PC-9 (cell line): Measurements from ENCODE around the gene BRSK1. TPM values are rescaled to one million over a fixed set of nuclear protein-coding genes. Genes with fewer than 3 reads are reported as not detected.

ENCODE experiments used
- BruUV-seq: library from RNA; stranded (reverse); fragments of 400-500 nt; replicated peaks from 2 replicates; lab custom pipeline; 2021; lab: Mats Ljungman, UMichigan
- CTCF ChIA-PET: fragments of 300-600 bp; sonication (Branson Sonifier 250); formaldehyde crosslinking; loops from one replicate; lab custom pipeline; 2022; ENCODE audit warnings: antibody characterized with exemption; lab: Charles Lee
- POLR2A ChIA-PET: fragments of 300-600 bp; sonication (Branson Sonifier 250); formaldehyde crosslinking; loops from one replicate; lab custom pipeline; 2022; ENCODE audit warnings: antibody characterized with exemption; ENCODE audit not compliant: unreplicated experiment; lab: Charles Lee
- DNase-seq, 2 experiments: peaks; one replicate each; pipeline versions ENCODE4 v3.0.0 to v3.0.0-alpha.2; 2015 to 2022; ENCODE audit warnings: mixed read lengths in 1 of 2
- H2AFZ ChIP-seq: fragments of 200-600 bp; sonication (generic); 2 replicates; pipeline ENCODE4 v1.8.1; 2017; ENCODE audit warnings: antibody characterized with exemption
- H3F3A ChIP-seq: fragments of 200-600 bp; sonication (generic); 2 replicates; pipeline ENCODE4 v1.8.1; 2017; ENCODE audit warnings: antibody characterized with exemption, mild to moderate bottlenecking, low read depth; ENCODE audit not compliant: insufficient read depth
- H3K27ac ChIP-seq: fragments of 200-600 bp; sonication (generic); 2 replicates; pipeline ENCODE4 v1.6.1; 2016; ENCODE audit warnings: mixed run types
- H3K27me3 ChIP-seq: fragments of 200-600 bp; sonication (generic); 2 replicates; pipeline ENCODE4 v1.6.1; 2016; ENCODE audit warnings: low read depth, mixed run types; ENCODE audit not compliant: insufficient read depth
- H3K36me3 ChIP-seq: fragments of 200-600 bp; sonication (generic); 2 replicates; pipeline ENCODE4 v1.6.1; 2016; ENCODE audit warnings: low read depth, mixed run types
- H3K4me1 ChIP-seq: fragments of 200-600 bp; sonication (generic); replicated peaks from 2 replicates; pipeline ENCODE4 v1.6.1; 2016; ENCODE audit warnings: mixed run types; ENCODE audit not compliant: insufficient read depth
- H3K4me2 ChIP-seq: fragments of 200-600 bp; sonication (generic); 2 replicates; pipeline ENCODE4 v1.6.1; 2017; ENCODE audit warnings: mixed run types
- H3K4me3 ChIP-seq: fragments of 200-600 bp; sonication (generic); 2 replicates; pipeline ENCODE4 v1.6.1; 2016; ENCODE audit warnings: mixed run types
- H3K79me2 ChIP-seq: fragments of 200-600 bp; sonication (generic); 2 replicates; pipeline ENCODE4 v1.6.1; 2017; ENCODE audit warnings: low read depth, mixed run types
- H3K9me2 ChIP-seq: fragments of 200-600 bp; sonication (generic); 2 replicates; pipeline ENCODE4 v1.8.1; 2017; ENCODE audit warnings: mild to moderate bottlenecking; ENCODE audit not compliant: insufficient read depth
- H3K9me3 ChIP-seq: fragments of 200-600 bp; sonication (generic); 2 replicates; pipeline ENCODE4 v1.8.1; 2016; ENCODE audit warnings: low read depth; ENCODE audit not compliant: insufficient read depth
- H4K20me1 ChIP-seq: fragments of 200-600 bp; sonication (generic); 2 replicates; pipeline ENCODE4 v1.8.1; 2017; ENCODE audit not compliant: insufficient read depth
- EZH2 ChIP-seq: fragments of 200-600 bp; sonication (generic); IDR thresholded peaks from 2 replicates; pipeline ENCODE4 v1.8.0; 2017; ENCODE audit warnings: antibody characterized with exemption, low read depth
- intact Hi-C: fragments of 100-400 bp; cut with micrococcal nuclease; formaldehyde crosslinking; loops from one replicate; pipeline ENCODE4 v1.10.0; 2022; ENCODE audit not compliant: unreplicated experiment
- total RNA-seq: library from RNA; stranded (reverse); gene quantifications from 2 replicates; pipeline ENCODE4 v1.2.3, GENCODE V29; 2021
- TF ChIP-seq, protein P1 (sequence below): fragments of 200-600 bp; sonication (generic); conservative IDR thresholded peaks from 2 replicates; pipeline ENCODE4 v1.6.1; 2017; ENCODE audit warnings: mixed run types, antibody characterized with exemption, mild to moderate bottlenecking, moderate library complexity

The BRSK1 gene
- total RNA-seq, 1 experiment from 2014 or later: 6.5 TPM

DNA sequence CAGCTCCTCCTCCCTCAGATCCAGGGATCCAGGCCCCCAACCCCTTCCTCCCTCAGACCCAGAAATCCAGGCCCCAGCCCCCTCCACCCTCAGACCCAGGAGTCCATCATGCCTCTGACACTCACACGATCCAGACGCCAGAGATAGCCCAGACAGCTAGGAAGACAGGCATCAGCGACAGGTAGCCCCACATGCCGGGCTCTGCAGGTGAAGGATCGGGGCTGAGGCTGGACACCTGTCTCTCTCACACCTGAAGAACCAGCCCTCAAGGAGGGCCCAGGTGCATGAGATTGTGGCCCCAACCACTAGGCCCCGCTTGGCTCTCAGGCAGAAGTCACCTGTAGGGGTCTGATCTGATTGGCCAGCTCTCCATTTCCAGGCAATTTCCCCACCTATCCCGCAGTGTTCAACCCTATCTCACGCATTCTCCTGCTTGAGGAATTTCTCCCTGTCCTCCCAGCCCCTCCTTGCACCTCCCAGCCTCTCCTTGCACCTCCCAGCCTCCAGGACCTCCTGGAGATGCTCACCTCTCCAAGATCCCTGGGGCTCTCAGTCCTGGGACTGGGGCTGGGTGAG lies 37.1 kb downstream of the BRSK1 start:
- no peaks in the 10 kb centered on the region for H4K20me1 ChIP-seq
- no peaks in the 10 kb centered on the region for H3K9me3 ChIP-seq
- no peak for TF ChIP-seq EZH2
- TF ChIP-seq, protein P1, sequence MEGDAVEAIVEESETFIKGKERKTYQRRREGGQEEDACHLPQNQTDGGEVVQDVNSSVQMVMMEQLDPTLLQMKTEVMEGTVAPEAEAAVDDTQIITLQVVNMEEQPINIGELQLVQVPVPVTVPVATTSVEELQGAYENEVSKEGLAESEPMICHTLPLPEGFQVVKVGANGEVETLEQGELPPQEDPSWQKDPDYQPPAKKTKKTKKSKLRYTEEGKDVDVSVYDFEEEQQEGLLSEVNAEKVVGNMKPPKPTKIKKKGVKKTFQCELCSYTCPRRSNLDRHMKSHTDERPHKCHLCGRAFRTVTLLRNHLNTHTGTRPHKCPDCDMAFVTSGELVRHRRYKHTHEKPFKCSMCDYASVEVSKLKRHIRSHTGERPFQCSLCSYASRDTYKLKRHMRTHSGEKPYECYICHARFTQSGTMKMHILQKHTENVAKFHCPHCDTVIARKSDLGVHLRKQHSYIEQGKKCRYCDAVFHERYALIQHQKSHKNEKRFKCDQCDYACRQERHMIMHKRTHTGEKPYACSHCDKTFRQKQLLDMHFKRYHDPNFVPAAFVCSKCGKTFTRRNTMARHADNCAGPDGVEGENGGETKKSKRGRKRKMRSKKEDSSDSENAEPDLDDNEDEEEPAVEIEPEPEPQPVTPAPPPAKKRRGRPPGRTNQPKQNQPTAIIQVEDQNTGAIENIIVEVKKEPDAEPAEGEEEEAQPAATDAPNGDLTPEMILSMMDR: no peak
- H3K79me2 ChIP-seq: no peaks in the 10 kb centered on the region
- POLR2A ChIA-PET: no interaction called here
- H3K9me2 ChIP-seq: no peaks in the 10 kb centered on the region
- no TSS peak for BruUV-seq
- DNase-seq: no peak
- H3F3A ChIP-seq: peaks cover 6% of the 10 kb centered on the region; the same call in 1 of the 2 replicates
- no peak overlapping the region for H3K27ac ChIP-seq
- no peak overlapping the region for H2AFZ ChIP-seq
- no peaks in the 10 kb centered on the region for H3K27me3 ChIP-seq
- H3K4me2 ChIP-seq: no peak overlapping the region
- intact Hi-C loops: no loop called here
- CTCF ChIA-PET: no interaction called here
- H3K36me3 ChIP-seq: no peaks in the 10 kb centered on the region
- H3K4me3 ChIP-seq: no peak overlapping the region
- 0 out of 2 replicates have a peak, but pooled peaks cover 3% of the 10 kb centered on the region for H3K4me1 ChIP-seq

DNA sequence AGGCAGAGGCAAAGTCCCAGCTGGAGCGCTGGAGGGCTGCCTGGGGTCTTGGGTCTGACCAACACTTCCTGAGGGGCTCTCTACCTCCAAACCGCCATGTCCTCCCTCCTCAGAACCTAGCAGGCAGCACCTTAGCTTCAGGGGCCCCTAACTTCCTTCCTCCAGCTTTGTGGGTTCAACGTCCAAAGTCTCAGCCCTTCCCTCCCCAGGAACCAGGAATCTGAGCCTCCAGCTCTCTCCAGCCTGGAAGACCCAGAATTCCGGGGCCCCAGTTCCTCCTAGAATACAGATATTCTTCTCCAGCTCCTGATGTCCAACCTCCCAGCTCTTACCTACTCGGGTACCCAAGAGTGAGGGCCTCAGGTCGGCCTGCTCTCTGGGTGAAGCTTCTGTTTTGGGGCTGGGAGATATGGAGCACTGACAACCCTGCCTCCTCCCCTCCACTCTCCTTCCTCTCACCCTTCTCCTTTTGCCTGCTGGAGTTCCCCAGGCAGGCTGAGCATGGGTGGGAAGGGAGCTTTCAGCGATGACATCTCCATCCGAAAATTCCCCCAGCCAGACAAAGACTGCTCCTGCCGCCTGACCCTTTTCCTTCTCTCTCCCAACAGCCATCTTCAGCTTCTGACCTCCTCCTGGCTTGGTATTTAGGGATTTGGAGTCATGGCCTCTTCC lies 37.8 kb downstream of the BRSK1 start:
- ChIA-PET POLR2A (interaction anchor here (0.5 to 0.7 kb wide), 2 partner anchors 16 to 80 kb away, joined by 3 to 4 read pairs; no protein-coding TSS in a partner anchor), CTCF (interaction anchor here (1.1 kb wide), 1 partner anchor 20 kb away, joined by 3 read pairs; no protein-coding TSS in a partner anchor)
- Histone ChIP-seq H4K20me1 (no peaks in the 10 kb centered on the region), H3K9me2 (no peaks in the 10 kb centered on the region), H3K4me3 (no peak overlapping the region), H3K4me2 (no peak overlapping the region), H3F3A (peaks cover 9% of the 10 kb centered on the region; the same call in 1 of the 2 replicates), H3K27me3 (no peaks in the 10 kb centered on the region), H3K4me1 (0 out of 2 replicates have a peak, but pooled peaks cover 3% of the 10 kb centered on the region), H2AFZ (no peak overlapping the region), H3K36me3 (no peaks in the 10 kb centered on the region), H3K9me3 (no peaks in the 10 kb centered on the region), H3K79me2 (no peaks in the 10 kb centered on the region), H3K27ac (no peak overlapping the region)
- TF ChIP-seq EZH2: no peak
- TF ChIP-seq, protein P1: no peak
- intact Hi-C loops: no loop called here
- BruUV-seq: no TSS peak
- no peak for DNase-seq

DNA sequence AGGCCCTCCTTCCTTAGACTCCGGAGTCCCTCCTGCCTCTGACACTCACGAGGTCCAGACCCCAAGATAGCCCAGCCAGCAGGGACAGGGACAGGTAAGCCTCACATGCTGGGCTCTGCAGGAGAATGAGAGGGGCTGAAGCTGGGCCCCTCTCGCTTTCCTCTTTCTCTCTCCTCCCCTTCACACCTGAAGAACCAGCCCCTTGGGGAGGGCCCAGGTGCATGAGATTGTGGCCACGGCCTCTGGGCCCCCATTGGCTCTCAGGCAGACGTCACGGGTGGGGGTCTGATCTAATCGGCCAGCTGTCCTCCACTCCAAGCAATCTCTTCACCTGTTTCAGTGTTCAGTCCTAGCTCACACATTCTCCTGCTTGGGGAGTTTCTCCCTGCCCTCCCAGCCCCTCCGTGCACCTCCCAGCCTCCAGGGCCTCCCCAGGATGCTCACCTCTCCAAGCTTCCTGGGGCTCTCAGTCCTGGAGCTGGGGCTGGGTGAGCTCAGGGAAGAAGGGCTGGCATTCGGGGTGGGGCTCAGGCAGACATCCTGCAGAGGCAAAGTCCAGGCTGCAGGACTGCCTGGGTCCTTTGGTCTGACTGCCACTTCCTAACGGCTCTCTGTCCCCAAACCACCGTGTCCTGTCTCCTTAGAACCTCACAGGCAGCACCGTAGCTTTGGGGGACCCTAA lies 38.5 kb downstream of the BRSK1 start:
- H3K79me2 ChIP-seq: no peaks in the 10 kb centered on the region
- TF ChIP-seq, protein P1: no peak
- H3K4me3 ChIP-seq: no peak overlapping the region
- H3K27me3 ChIP-seq: no peaks in the 10 kb centered on the region
- H3F3A ChIP-seq: peaks cover 11% of the 10 kb centered on the region; the same call in 1 of the 2 replicates
- BruUV-seq: no TSS peak
- H3K9me3 ChIP-seq: no peaks in the 10 kb centered on the region
- POLR2A ChIA-PET: interaction anchor here (0.6 kb wide), 1 partner anchor 52 kb away, joined by 3 read pairs; no protein-coding TSS in a partner anchor
- H4K20me1 ChIP-seq: no peaks in the 10 kb centered on the region
- intact Hi-C loops: no loop called here
- H3K36me3 ChIP-seq: no peaks in the 10 kb centered on the region
- no peak for DNase-seq
- H2AFZ ChIP-seq: no peak overlapping the region
- CTCF ChIA-PET: interaction anchor here (0.6 to 1.1 kb wide), 2 partner anchors 21 to 147 kb away, joined by 3 to 5 read pairs; no protein-coding TSS in a partner anchor
- no peak overlapping the region for H3K27ac ChIP-seq
- no peaks in the 10 kb centered on the region for H3K9me2 ChIP-seq
- no peak overlapping the region for H3K4me2 ChIP-seq
- 0 out of 2 replicates have a peak, but pooled peaks cover 3% of the 10 kb centered on the region for H3K4me1 ChIP-seq
